IPS-NIHi11 (cell line): Measurements from ENCODE around the gene GPR15.
"Not testable (repeated sequence)": the region's sequence is repeated elsewhere in the genome, so short reads cannot be mapped to it uniquely, and the experiment has no call there.

ENCODE experiments used
- DNase-seq: peaks from one replicate; pipeline ENCODE4 v3.0.0; 2012; ENCODE audit warnings: mixed read lengths, low spot score

Gene GPR15

GRCh38 chr3:98558100-98558827, 26.5 kb downstream of the GPR15 start:
- DNase-seq = no peak

- not testable (repeated sequence) for DNase-seq
Observed at GRCh38 chr3:98559769-98560168, 28.0 kb downstream of the GPR15 start.

- no peak for DNase-seq
Observed at GRCh38 chr3:98560911-98561310, 29.1 kb downstream of the GPR15 start.

- DNase-seq = no peak
Observed at GRCh38 chr3:98561727-98562521, 30.1 kb downstream of the GPR15 start.

GRCh38 chr3:98563661-98564281, 32.0 kb downstream of the GPR15 start:
- DNase-seq = no peak

GRCh38 chr3:98564282-98565005, 32.7 kb downstream of the GPR15 start:
- no peak for DNase-seq

GRCh38 chr3:98565237-98565643, 33.5 kb downstream of the GPR15 start:
- DNase-seq = no peak

GRCh38 chr3:98565843-98566242, 34.1 kb downstream of the GPR15 start:
- no peak for DNase-seq

- DNase-seq = no peak
Observed at GRCh38 chr3:98567666-98568270, 36.0 kb downstream of the GPR15 start.

- DNase-seq = no peak
Observed at GRCh38 chr3:98568402-98568801, 36.6 kb downstream of the GPR15 start.

- no peak for DNase-seq
Observed at GRCh38 chr3:98573181-98573728, 41.5 kb downstream of the GPR15 start.

GRCh38 chr3:98574132-98574531, 42.4 kb downstream of the GPR15 start:
- no peak for DNase-seq

GRCh38 chr3:98577178-98577895, 45.6 kb downstream of the GPR15 start:
- no peak for DNase-seq

GRCh38 chr3:98580401-98581386, 48.9 kb downstream of the GPR15 start:
- no peak for DNase-seq

- DNase-seq = no peak
Observed at GRCh38 chr3:98581474-98581873, 49.7 kb downstream of the GPR15 start.

GRCh38 chr3:98582042-98582441, 50.3 kb downstream of the GPR15 start:
- DNase-seq = no peak

GRCh38 chr3:98583766-98584165, 52.0 kb downstream of the GPR15 start:
- DNase-seq = no peak
